WTC11 (cell line): Measurements from ENCODE around the gene MAT2A.
"Not testable (repeated sequence)": the region's sequence is repeated elsewhere in the genome, so short reads cannot be mapped to it uniquely, and the experiment has no call there.

Experiments used
- ATF1 ChIP-seq: sonication (generic); formaldehyde crosslinking; IDR thresholded peaks from 2 replicates; pipeline ENCODE4 v1.8.1; 2023; ENCODE audit warnings: mild to moderate bottlenecking, moderate library complexity, missing genetic modification reagents
- CREM ChIP-seq: sonication (generic); formaldehyde crosslinking; IDR thresholded peaks from 2 replicates; pipeline ENCODE4 v1.8.1; 2022; ENCODE audit warnings: mild to moderate bottlenecking, missing genetic modification reagents, moderate library complexity
- FOXP1 ChIP-seq: sonication (generic); formaldehyde crosslinking; IDR thresholded peaks from 2 replicates; pipeline ENCODE4 v1.8.0; 2022; ENCODE audit warnings: missing genetic modification reagents, mild to moderate bottlenecking, moderate library complexity, borderline replicate concordance
- IRF2 ChIP-seq: sonication (generic); formaldehyde crosslinking; IDR thresholded peaks from 2 replicates; pipeline ENCODE4 v1.8.0; 2022; ENCODE audit warnings: low read depth, missing genetic modification reagents, borderline replicate concordance
- SP1 ChIP-seq: sonication (generic); formaldehyde crosslinking; conservative IDR thresholded peaks from 2 replicates; pipeline ENCODE4 v1.8.1; 2022; ENCODE audit warnings: missing genetic modification reagents
- ZBTB21 ChIP-seq: sonication (generic); formaldehyde crosslinking; IDR thresholded peaks from 2 replicates; pipeline ENCODE4 v1.8.1; 2023; ENCODE audit warnings: mild to moderate bottlenecking, missing genetic modification reagents, borderline replicate concordance
- ZNF396 ChIP-seq: fragments of 250-450 bp; sonication (Bioruptor Pico); IDR thresholded peaks from 2 replicates; pipeline ENCODE4 v1.8.0; 2021; ENCODE audit warnings: mild to moderate bottlenecking, moderate library complexity, borderline replicate concordance
- TF ChIP-seq, protein P1 (sequence below): fragments of 200-600 bp; IDR thresholded peaks from 2 replicates; pipeline ENCODE4 v1.8.0; 2022; ENCODE audit warnings: antibody characterized with exemption
- TF ChIP-seq, protein P2 (sequence below): fragments of 250-450 bp; sonication (Bioruptor Pico); IDR thresholded peaks from 2 replicates; pipeline ENCODE4 v2.1.2; 2022; ENCODE audit warnings: mild to moderate bottlenecking, moderate library complexity
- TF ChIP-seq, protein P3 (sequence below): sonication (generic); formaldehyde crosslinking; IDR thresholded peaks from 2 replicates; pipeline ENCODE4 v1.8.1; 2022; ENCODE audit warnings: missing genetic modification reagents, borderline replicate concordance

DNA sequence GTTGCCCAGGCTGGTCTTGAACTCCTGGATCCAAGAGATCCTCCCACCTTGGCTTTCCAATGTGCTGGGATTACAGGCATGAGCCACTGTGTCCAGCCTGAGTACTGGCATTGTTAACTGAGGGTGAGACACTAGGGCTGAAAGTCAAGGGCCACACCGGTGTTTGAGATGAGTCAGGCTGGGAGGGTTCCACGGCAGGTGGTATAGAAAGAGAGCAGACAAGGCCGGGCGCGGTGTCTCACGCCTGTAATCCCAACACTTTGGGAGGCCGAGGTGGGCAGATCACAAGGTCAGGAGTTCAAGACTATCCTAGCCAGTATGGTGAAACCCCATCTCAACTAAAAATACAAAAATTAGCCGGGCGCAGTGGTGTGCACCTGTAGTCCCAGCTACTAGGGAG is 53.3 kb downstream of the MAT2A start:
- not testable (repeated sequence) for TF ChIP-seq ATF1 (CRISPR knock-in tag); FOXP1 (CRISPR knock-in tag); SP1 (CRISPR knock-in tag); ZNF396 (CRISPR knock-in tag); CREM (CRISPR knock-in tag); ZBTB21; IRF2 (CRISPR knock-in tag)
- TF ChIP-seq, protein P1, sequence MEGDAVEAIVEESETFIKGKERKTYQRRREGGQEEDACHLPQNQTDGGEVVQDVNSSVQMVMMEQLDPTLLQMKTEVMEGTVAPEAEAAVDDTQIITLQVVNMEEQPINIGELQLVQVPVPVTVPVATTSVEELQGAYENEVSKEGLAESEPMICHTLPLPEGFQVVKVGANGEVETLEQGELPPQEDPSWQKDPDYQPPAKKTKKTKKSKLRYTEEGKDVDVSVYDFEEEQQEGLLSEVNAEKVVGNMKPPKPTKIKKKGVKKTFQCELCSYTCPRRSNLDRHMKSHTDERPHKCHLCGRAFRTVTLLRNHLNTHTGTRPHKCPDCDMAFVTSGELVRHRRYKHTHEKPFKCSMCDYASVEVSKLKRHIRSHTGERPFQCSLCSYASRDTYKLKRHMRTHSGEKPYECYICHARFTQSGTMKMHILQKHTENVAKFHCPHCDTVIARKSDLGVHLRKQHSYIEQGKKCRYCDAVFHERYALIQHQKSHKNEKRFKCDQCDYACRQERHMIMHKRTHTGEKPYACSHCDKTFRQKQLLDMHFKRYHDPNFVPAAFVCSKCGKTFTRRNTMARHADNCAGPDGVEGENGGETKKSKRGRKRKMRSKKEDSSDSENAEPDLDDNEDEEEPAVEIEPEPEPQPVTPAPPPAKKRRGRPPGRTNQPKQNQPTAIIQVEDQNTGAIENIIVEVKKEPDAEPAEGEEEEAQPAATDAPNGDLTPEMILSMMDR, result not testable (repeated sequence)
- TF ChIP-seq, protein P2, sequence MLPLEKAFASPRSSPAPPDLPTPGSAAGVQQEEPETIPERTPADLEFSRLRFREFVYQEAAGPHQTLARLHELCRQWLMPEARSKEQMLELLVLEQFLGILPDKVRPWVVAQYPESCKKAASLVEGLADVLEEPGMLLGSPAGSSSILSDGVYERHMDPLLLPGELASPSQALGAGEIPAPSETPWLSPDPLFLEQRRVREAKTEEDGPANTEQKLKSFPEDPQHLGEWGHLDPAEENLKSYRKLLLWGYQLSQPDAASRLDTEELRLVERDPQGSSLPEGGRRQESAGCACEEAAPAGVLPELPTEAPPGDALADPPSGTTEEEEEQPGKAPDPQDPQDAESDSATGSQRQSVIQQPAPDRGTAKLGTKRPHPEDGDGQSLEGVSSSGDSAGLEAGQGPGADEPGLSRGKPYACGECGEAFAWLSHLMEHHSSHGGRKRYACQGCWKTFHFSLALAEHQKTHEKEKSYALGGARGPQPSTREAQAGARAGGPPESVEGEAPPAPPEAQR, result not testable (repeated sequence)
- TF ChIP-seq, protein P3, sequence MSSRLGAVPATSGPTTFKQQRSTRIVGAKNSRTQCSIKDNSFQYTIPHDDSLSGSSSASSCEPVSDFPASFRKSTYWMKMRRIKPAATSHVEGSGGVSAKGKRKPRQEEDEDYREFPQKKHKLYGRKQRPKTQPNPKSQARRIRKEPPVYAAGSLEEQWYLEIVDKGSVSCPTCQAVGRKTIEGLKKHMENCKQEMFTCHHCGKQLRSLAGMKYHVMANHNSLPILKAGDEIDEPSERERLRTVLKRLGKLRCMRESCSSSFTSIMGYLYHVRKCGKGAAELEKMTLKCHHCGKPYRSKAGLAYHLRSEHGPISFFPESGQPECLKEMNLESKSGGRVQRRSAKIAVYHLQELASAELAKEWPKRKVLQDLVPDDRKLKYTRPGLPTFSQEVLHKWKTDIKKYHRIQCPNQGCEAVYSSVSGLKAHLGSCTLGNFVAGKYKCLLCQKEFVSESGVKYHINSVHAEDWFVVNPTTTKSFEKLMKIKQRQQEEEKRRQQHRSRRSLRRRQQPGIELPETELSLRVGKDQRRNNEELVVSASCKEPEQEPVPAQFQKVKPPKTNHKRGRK (CRISPR knock-in tag), result not testable (repeated sequence)
